Measurements from ENCODE around the gene CLASP2. TPM values are rescaled to one million over a fixed set of nuclear protein-coding genes. Genes with fewer than 3 reads are reported as not detected.

CLASP2 gene
- polyA plus RNA-seq, 3 donors, result 10.1 to 16.1 (median 13.9) TPM

- H4K20me1 ChIP-seq (ENCODE audit: insufficient read depth, low read length), result no peaks in the 10 kb centered on the region
- WGBS (ENCODE audit: insufficient coverage), result no CpG with 5 or more reads among the region's 2 CpGs
- peaks cover 49 to 53% of the 10 kb centered on the region in 2 donors for H3K4me1 ChIP-seq (ENCODE audit: control insufficient read depth in 1 of 2, insufficient read depth in 2 of 2, low read length in 2 of 2)
- DNase-seq, result peak; percentile 54 to 77 (median 74)
- intact Hi-C loops (cut with micrococcal nuclease), result no loop called here
- H3K9ac ChIP-seq (ENCODE audit: insufficient read depth, low read length, poor library complexity, severe bottlenecking), result no peak overlapping the region
- peak overlapping the region in 1 of 3 experiments; percentile 45 for H3K4me3 ChIP-seq (replicated peaks in 1 of 3; ENCODE audit: low read depth in 2 of 3, low read length in 3 of 3)
- TF ChIP-seq, protein P1, sequence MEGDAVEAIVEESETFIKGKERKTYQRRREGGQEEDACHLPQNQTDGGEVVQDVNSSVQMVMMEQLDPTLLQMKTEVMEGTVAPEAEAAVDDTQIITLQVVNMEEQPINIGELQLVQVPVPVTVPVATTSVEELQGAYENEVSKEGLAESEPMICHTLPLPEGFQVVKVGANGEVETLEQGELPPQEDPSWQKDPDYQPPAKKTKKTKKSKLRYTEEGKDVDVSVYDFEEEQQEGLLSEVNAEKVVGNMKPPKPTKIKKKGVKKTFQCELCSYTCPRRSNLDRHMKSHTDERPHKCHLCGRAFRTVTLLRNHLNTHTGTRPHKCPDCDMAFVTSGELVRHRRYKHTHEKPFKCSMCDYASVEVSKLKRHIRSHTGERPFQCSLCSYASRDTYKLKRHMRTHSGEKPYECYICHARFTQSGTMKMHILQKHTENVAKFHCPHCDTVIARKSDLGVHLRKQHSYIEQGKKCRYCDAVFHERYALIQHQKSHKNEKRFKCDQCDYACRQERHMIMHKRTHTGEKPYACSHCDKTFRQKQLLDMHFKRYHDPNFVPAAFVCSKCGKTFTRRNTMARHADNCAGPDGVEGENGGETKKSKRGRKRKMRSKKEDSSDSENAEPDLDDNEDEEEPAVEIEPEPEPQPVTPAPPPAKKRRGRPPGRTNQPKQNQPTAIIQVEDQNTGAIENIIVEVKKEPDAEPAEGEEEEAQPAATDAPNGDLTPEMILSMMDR (IDR thresholded peaks at IDR 0.05), result no peak
- Mint-ChIP-seq H3K27me3 (ENCODE audit: low read depth in 3 of 3) (no peaks in the 10 kb centered on the region), H3K4me1 (peaks cover 54% of the 10 kb centered on the region), H3K4me3 (peak overlapping the region in 1 of 2 donors; percentile 40), H3K36me3 (no peaks in the 10 kb centered on the region), H3K27ac (peak overlapping the region; percentile 83 to 92 (median 91)), H3K9me3 (peaks cover 5 to 12% (median 8%) of the 10 kb centered on the region in 7 donors)
- no peaks in the 10 kb centered on the region for H3K36me3 ChIP-seq (replicated peaks in 1 of 2; ENCODE audit: control insufficient read depth in 1 of 2, insufficient read depth in 2 of 2, low read length in 2 of 2)
- no peaks in the 10 kb centered on the region for H3K27me3 ChIP-seq (ENCODE audit: control insufficient read depth in 2 of 2, insufficient read depth in 2 of 2, low read length in 2 of 2)
- peak overlapping the region; percentile 46 for H3K4me2 ChIP-seq (replicated peaks; ENCODE audit: extremely low read depth, low read length, poor library complexity, severe bottlenecking)
- peak overlapping the region; percentile 64 to 76 for H3K27ac ChIP-seq (ENCODE audit: low read depth in 1 of 2, low read length in 2 of 2)
- H2AFZ ChIP-seq (ENCODE audit: insufficient read depth, low read depth, low read length, poor library complexity, severe bottlenecking), result no peak overlapping the region
- peaks cover 9 to 11% of the 10 kb centered on the region in 2 donors for H3K9me3 ChIP-seq (replicated peaks in 1 of 2; ENCODE audit: control insufficient read depth in 1 of 2, insufficient read depth in 1 of 2, low read length in 2 of 2)
- H3K79me2 ChIP-seq (ENCODE audit: insufficient read depth, low read length), result no peaks in the 10 kb centered on the region
Observed at GRCh38 chr3:33749546-33750210, 31.6 kb upstream of the CLASP2 start.

DNA sequence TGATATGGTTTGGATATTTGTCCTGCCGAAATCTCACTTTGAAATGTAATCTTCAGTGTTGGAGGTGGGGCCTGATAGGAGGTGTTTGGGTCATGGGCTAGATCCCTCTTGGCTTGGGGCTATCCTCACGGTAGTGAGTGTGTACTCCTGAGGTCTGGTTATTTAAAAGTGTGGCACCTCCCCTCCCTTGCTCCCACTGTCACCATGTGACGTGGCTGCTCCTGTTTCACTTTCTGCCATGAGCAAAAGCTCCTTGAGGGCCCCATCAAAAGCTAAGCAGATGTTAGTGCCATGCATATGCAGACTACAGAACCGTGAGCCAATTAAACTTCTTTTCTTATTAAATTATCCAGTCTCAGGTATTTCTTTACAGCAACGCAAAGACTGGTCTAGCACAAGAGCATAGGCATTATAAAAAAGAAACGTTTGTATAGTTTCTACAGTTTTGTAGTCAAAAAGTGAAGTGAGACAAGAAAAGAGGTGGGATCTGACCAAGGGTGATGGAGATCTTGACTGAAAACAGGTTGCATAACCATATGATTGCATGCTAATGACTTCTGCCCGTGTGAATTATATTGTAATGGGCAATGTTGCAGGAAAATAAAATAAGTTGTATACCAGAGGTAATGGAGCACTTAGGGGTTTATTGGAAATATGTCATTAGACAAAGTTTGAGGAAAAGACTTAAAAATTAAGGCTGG lies 28.5 kb upstream of the CLASP2 start:
- H3K9me3 Mint-ChIP-seq, result peaks cover 0 to 1% (median 0%) of the 10 kb centered on the region in 7 donors
- H3K4me2 ChIP-seq (replicated peaks; ENCODE audit: extremely low read depth, low read length, poor library complexity, severe bottlenecking), result peak overlapping the region; percentile 65
- peak overlapping the region; percentile 76 to 83 for H3K27ac ChIP-seq (ENCODE audit: low read depth in 1 of 2, low read length in 2 of 2)
- H3K36me3 Mint-ChIP-seq, result no peaks in the 10 kb centered on the region
- H3K9ac ChIP-seq (ENCODE audit: insufficient read depth, low read length, poor library complexity, severe bottlenecking), result peak overlapping the region; percentile 33
- H3K27me3 Mint-ChIP-seq (ENCODE audit: low read depth in 3 of 3), result no peaks in the 10 kb centered on the region
- peaks cover 44 to 45% of the 10 kb centered on the region in 2 donors for H3K4me1 ChIP-seq (ENCODE audit: control insufficient read depth in 1 of 2, insufficient read depth in 2 of 2, low read length in 2 of 2)
- WGBS (ENCODE audit: insufficient coverage), result 29% methylated on average over 3 of the region's 7 CpGs
- H3K79me2 ChIP-seq (ENCODE audit: insufficient read depth, low read length), result no peaks in the 10 kb centered on the region
- peaks cover 43% of the 10 kb centered on the region for H3K4me1 Mint-ChIP-seq
- peak overlapping the region; percentile 85 to 94 (median 90) for H3K27ac Mint-ChIP-seq
- TF ChIP-seq, protein P1 (IDR thresholded peaks at IDR 0.05), result no peak
- H4K20me1 ChIP-seq (ENCODE audit: insufficient read depth, low read length), result no peaks in the 10 kb centered on the region
- peak overlapping the region; percentile 74 for H2AFZ ChIP-seq (ENCODE audit: insufficient read depth, low read depth, low read length, poor library complexity, severe bottlenecking)
- no peaks in the 10 kb centered on the region for H3K9me3 ChIP-seq (replicated peaks in 1 of 2; ENCODE audit: control insufficient read depth in 1 of 2, insufficient read depth in 1 of 2, low read length in 2 of 2)
- H3K36me3 ChIP-seq (replicated peaks in 1 of 2; ENCODE audit: control insufficient read depth in 1 of 2, insufficient read depth in 2 of 2, low read length in 2 of 2), result no peaks in the 10 kb centered on the region
- peak overlapping the region; percentile 43 to 48 for H3K4me3 Mint-ChIP-seq
- H3K4me3 ChIP-seq (replicated peaks in 1 of 3; ENCODE audit: low read depth in 2 of 3, low read length in 3 of 3), result peak overlapping the region in 2 of 3 experiments; percentile 2 to 45
- intact Hi-C loops (cut with micrococcal nuclease), result no loop called here
- DNase-seq, result peak; percentile 30 to 52 (median 30)
- H3K27me3 ChIP-seq (ENCODE audit: control insufficient read depth in 2 of 2, insufficient read depth in 2 of 2, low read length in 2 of 2), result no peaks in the 10 kb centered on the region
